Liver (tissue), 9 donors: ENCODE data around the gene LAMB1. TPM values are rescaled to one million over a fixed set of nuclear protein-coding genes. Genes with fewer than 3 reads are reported as not detected.
"Not testable (repeated sequence)": the region's sequence is repeated elsewhere in the genome, so short reads cannot be mapped to it uniquely, and the experiment has no call there.

Experiments
- DNase-seq: peaks from one replicate; pipeline ENCODE4 v3.0.0-alpha.2; 2017; ENCODE audit warnings: low spot score
- H3K27ac ChIP-seq, 2 donors: one replicate each; pipeline ENCODE4 v1.7.0; 2013; ENCODE audit warnings: inconsistent platforms in 2 of 2, low read length in 2 of 2, control low read depth in 1 of 2, low read depth in 1 of 2, mild to moderate bottlenecking in 1 of 2
- H3K27me3 ChIP-seq, 4 donors: one replicate each; pipeline versions ENCODE4 v1.6.1 to v1.7.0; 2013; ENCODE audit warnings: low read length in 3 of 4, inconsistent platforms in 1 of 4, mild to moderate bottlenecking in 1 of 4, moderate library complexity in 1 of 4; ENCODE audit not compliant: control insufficient read depth in 4 of 4, insufficient read depth in 4 of 4
- H3K36me3 ChIP-seq, 4 donors: one replicate each; pipeline versions ENCODE4 v1.6.1 to v1.7.0; 2013; ENCODE audit warnings: low read length in 3 of 4, mild to moderate bottlenecking in 3 of 4, low read depth in 1 of 4, moderate library complexity in 1 of 4; ENCODE audit not compliant: control insufficient read depth in 4 of 4, insufficient read depth in 3 of 4
- H3K4me1 ChIP-seq, 4 donors: one replicate each; pipeline versions ENCODE4 v1.6.1 to v1.7.0; 2013; ENCODE audit warnings: low read length in 3 of 4, mild to moderate bottlenecking in 3 of 4, moderate library complexity in 1 of 4; ENCODE audit not compliant: control insufficient read depth in 4 of 4, insufficient read depth in 4 of 4
- H3K4me3 ChIP-seq, 3 donors: one replicate each; pipeline versions ENCODE4 v1.6.1 to v1.7.0; 2013; ENCODE audit warnings: low read length in 3 of 3, control low read depth in 1 of 3, low read depth in 1 of 3, mild to moderate bottlenecking in 1 of 3
- H3K9ac ChIP-seq, 2 donors: one replicate each; pipeline ENCODE4 v1.7.0; 2013; ENCODE audit warnings: low read length in 2 of 2, mild to moderate bottlenecking in 2 of 2, moderate library complexity in 2 of 2, control low read depth in 1 of 2, low read depth in 1 of 2
- H3K9me3 ChIP-seq, 4 donors: one replicate each; pipeline versions ENCODE4 v1.6.1 to v1.7.0; 2013; ENCODE audit warnings: low read length in 3 of 4; ENCODE audit not compliant: control insufficient read depth in 4 of 4
- EGR1 ChIP-seq, 2 donors: IDR thresholded peaks; 2 replicates each; pipeline ENCODE4 v1.6.1; 2016 to 2018; ENCODE audit warnings: antibody characterized with exemption in 2 of 2, low read depth in 2 of 2
- FOXA1 ChIP-seq: IDR thresholded peaks from 2 replicates; pipeline ENCODE4 v1.6.1; 2016; ENCODE audit warnings: antibody characterized with exemption
- FOXA2 ChIP-seq: IDR thresholded peaks from 2 replicates; pipeline ENCODE4 v1.6.1; 2016; ENCODE audit warnings: antibody characterized with exemption
- HNF4A ChIP-seq, 2 donors: conservative IDR thresholded peaks; 2 replicates each; pipeline ENCODE4 v1.6.1; 2016; ENCODE audit warnings: antibody characterized with exemption in 2 of 2, mild to moderate bottlenecking in 2 of 2
- HNF4G ChIP-seq: IDR thresholded peaks from 2 replicates; pipeline ENCODE4 v1.6.1; 2016; ENCODE audit warnings: antibody characterized with exemption
- JUND ChIP-seq, 2 donors: IDR thresholded peaks; 2 replicates each; pipeline ENCODE4 v1.6.1; 2016; ENCODE audit warnings: antibody characterized with exemption in 2 of 2
- NR2F2 ChIP-seq: IDR thresholded peaks from 2 replicates; pipeline ENCODE4 v1.6.1; 2016; ENCODE audit warnings: antibody characterized with exemption
- RAD21 ChIP-seq, 2 donors: IDR thresholded peaks; 2 replicates each; pipeline ENCODE4 v1.6.1; 2016; ENCODE audit warnings: antibody characterized with exemption in 2 of 2, mild to moderate bottlenecking in 2 of 2
- RXRA ChIP-seq, 2 donors: IDR thresholded peaks; 2 replicates each; pipeline ENCODE4 v1.6.1; 2017 to 2018; ENCODE audit warnings: antibody characterized with exemption in 2 of 2, mild to moderate bottlenecking in 1 of 2
- SP1 ChIP-seq: IDR thresholded peaks from 2 replicates; pipeline ENCODE4 v1.6.1; 2018; ENCODE audit warnings: antibody characterized with exemption, mild to moderate bottlenecking
- TAF1 ChIP-seq: conservative IDR thresholded peaks from 2 replicates; pipeline ENCODE4 v1.6.1; 2016; ENCODE audit warnings: antibody characterized with exemption, mild to moderate bottlenecking
- YY1 ChIP-seq: IDR thresholded peaks from 2 replicates; pipeline ENCODE4 v1.6.1; 2016; ENCODE audit warnings: antibody characterized with exemption, mild to moderate bottlenecking
- WGBS: extraction: QIAGEN DNeasy Blood & Tissue Kit; methylation state at CpG from one replicate; pipeline ENCODE4 v1.1.7; 2013; 5-methylcytosine and 5-hydroxymethylcytosine counted together
- polyA plus RNA-seq, 2 donors: library from polyadenylated mRNA; stranded (reverse) in 1 of 2; unstranded in 1 of 2; fragments of 200-250 nt in 1 of 2; fragments of >200 nt in 1 of 2; fragmentation: Nextera tagmentation in 1 of 2; extraction: Ambion mirVana in 1 of 2; gene quantifications; one replicate each; pipeline versions ENCODE4 v1.2.1 to v1.2.3, GENCODE V29; 2013 to 2015
- total RNA-seq, 2 donors: library from RNA; depleted of rRNA; stranded (reverse); fragments of >200 nt; gene quantifications; one replicate each; pipeline ENCODE4 v1.2.3, GENCODE V29; 2014
- TF ChIP-seq, protein P1 (sequence below): fragments of 150-350 bp; IDR thresholded peaks from 2 replicates; pipeline ENCODE4 v1.5.1; 2017; ENCODE audit warnings: improper control_type of control experiment, low read depth, low read length; ENCODE audit not compliant: missing input control
- TF ChIP-seq, protein P2 (sequence below): IDR thresholded peaks from 2 replicates; pipeline ENCODE4 v1.6.1; 2016; ENCODE audit warnings: antibody characterized with exemption
- TF ChIP-seq, protein P3 (sequence below): IDR thresholded peaks from 2 replicates; pipeline ENCODE4 v1.6.1; 2016; ENCODE audit warnings: antibody characterized with exemption
- TF ChIP-seq, protein P4 (sequence below): IDR thresholded peaks from 2 replicates; pipeline ENCODE4 v1.6.1; 2016; ENCODE audit warnings: antibody characterized with exemption, mild to moderate bottlenecking
- TF ChIP-seq, protein P5 (sequence below): IDR thresholded peaks from 2 replicates; pipeline ENCODE4 v1.6.1; 2016; ENCODE audit warnings: antibody characterized with exemption
- donor health status: healthy.
- donor health status: healthy.
- donor health status: healthy.
- donor health status: healthy.
- donor health status: healthy.

The LAMB1 gene
- total and polyA plus RNA-seq, 4 donors = 12.6 to 63.1 (median 25.8) TPM

DNA sequence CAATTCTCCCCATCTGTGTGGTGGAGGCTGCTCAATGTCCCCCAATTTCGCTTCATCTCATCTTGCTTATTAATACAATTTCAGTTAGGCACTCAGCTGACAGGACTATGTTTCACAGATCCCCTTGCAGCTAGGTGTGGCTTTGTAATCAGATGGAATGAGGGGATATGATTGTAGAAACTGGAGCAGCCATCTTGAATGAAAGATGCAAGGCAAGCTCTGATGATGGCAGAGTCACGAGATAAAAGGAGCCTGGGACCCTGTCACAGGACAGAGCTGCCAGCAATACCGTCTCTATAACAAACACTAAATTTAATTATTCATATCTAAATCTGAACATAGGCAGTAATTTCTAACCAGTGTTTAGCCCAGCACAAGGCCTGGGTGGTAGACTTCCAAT, 113.0 kb downstream of the LAMB1 start:
- DNase-seq = no peak
- 63% methylated on average over 3 of the region's 3 CpGs for WGBS
- peaks cover 2 to 22% (median 14%) of the 10 kb centered on the region in 4 donors for H3K4me1 ChIP-seq
- no peaks in the 10 kb centered on the region for H3K9me3 ChIP-seq
- TF ChIP-seq HNF4A (conservative IDR thresholded peaks at IDR 0.05) = no peak
- TF ChIP-seq, protein P1, sequence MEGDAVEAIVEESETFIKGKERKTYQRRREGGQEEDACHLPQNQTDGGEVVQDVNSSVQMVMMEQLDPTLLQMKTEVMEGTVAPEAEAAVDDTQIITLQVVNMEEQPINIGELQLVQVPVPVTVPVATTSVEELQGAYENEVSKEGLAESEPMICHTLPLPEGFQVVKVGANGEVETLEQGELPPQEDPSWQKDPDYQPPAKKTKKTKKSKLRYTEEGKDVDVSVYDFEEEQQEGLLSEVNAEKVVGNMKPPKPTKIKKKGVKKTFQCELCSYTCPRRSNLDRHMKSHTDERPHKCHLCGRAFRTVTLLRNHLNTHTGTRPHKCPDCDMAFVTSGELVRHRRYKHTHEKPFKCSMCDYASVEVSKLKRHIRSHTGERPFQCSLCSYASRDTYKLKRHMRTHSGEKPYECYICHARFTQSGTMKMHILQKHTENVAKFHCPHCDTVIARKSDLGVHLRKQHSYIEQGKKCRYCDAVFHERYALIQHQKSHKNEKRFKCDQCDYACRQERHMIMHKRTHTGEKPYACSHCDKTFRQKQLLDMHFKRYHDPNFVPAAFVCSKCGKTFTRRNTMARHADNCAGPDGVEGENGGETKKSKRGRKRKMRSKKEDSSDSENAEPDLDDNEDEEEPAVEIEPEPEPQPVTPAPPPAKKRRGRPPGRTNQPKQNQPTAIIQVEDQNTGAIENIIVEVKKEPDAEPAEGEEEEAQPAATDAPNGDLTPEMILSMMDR = no peak
- TF ChIP-seq, protein P2, sequence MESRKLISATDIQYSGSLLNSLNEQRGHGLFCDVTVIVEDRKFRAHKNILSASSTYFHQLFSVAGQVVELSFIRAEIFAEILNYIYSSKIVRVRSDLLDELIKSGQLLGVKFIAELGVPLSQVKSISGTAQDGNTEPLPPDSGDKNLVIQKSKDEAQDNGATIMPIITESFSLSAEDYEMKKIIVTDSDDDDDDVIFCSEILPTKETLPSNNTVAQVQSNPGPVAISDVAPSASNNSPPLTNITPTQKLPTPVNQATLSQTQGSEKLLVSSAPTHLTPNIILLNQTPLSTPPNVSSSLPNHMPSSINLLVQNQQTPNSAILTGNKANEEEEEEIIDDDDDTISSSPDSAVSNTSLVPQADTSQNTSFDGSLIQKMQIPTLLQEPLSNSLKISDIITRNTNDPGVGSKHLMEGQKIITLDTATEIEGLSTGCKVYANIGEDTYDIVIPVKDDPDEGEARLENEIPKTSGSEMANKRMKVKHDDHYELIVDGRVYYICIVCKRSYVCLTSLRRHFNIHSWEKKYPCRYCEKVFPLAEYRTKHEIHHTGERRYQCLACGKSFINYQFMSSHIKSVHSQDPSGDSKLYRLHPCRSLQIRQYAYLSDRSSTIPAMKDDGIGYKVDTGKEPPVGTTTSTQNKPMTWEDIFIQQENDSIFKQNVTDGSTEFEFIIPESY = no peak
- TF ChIP-seq JUND (IDR thresholded peaks at IDR 0.05) = no peak
- no peak for TF ChIP-seq EGR1 (IDR thresholded peaks at IDR 0.05; ENCODE audit: low read depth in 2 of 2)
- TF ChIP-seq NR2F2 = no peak
- no peak for TF ChIP-seq YY1
- TF ChIP-seq RAD21 (IDR thresholded peaks at IDR 0.05) = no peak
- TF ChIP-seq HNF4G = no peak
- no peak overlapping the region for H3K9ac ChIP-seq
- peaks cover 0 to 3% (median 0%) of the 10 kb centered on the region in 4 donors for H3K27me3 ChIP-seq
- peak overlapping the region in 1 of 2 donors; percentile 97 for H3K27ac ChIP-seq
- peaks cover 0 to 9% (median 6%) of the 10 kb centered on the region in 4 donors for H3K36me3 ChIP-seq
- no peak overlapping the region for H3K4me3 ChIP-seq

DNA sequence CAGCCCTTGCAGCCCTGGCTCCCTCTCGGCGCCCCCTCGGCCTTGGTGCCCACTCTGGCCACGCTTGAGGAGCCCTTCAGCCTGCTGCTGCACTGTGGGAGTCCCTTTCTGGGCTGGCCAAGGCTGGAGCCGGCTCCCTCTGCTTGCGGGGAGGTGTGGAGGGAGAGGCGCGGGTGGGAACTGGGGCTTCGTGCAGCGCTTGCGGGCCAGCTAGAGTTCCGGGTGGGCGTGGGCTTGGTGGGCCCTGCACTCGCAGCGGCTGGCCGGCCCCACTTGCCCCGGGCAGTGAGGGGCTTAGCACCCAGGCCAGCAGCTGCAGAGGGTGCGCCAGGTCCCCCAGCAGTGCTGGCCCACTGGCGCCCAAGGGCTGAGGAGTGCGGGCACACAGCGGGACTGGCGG, 115.1 kb downstream of the LAMB1 start:
- H3K4me3 ChIP-seq, H3K27ac ChIP-seq, H3K27me3 ChIP-seq, H3K36me3 ChIP-seq, H3K9ac ChIP-seq, H3K9me3 ChIP-seq, DNase-seq: not testable (repeated sequence)
- peaks cover 0 to 13% (median 9%) of the 10 kb centered on the region in 4 donors for H3K4me1 ChIP-seq
- WGBS = 96% methylated on average over 22 of the region's 22 CpGs

DNA sequence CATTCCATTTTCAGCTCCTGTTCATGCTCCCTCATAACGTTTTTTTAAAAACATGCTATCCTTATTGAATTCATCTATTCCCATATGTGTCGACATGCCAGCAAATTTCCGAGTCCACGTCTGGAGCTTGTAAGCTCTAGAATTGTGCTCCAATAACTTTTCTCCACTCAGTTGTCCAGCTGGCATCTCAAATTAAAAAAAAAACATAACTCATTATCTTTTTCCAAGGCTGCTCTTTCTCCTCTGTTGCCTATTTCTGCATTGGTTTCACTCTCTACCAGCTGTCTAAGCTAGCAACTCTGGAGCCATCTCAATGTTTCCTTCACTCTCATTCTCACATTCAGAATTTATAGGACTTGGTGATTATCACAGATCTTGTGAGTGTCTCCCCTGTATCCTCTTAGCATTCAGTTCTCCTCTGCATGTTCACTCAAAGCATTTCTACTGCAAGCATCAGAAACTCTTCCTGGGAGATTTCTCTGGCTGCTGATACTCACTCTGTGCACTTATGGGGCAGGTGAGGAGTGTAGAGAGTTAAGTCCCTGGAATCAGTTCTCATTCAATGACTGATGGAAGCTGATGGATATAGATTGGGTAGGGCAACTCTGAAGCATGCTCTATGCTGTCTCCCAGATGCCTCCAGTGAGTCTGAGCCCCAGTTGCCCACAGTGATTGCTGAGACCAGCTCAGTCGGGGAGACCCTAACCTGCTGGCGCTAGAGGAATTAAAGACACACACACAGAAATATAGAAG, 118.7 kb downstream of the LAMB1 start:
- no peak overlapping the region for H3K27ac ChIP-seq
- no peak for DNase-seq
- no peak overlapping the region for H3K4me3 ChIP-seq
- H3K9ac ChIP-seq = no peak overlapping the region
- no peaks in the 10 kb centered on the region for H3K36me3 ChIP-seq
- peaks cover 0 to 1% (median 0%) of the 10 kb centered on the region in 4 donors for H3K4me1 ChIP-seq
- no peaks in the 10 kb centered on the region for H3K9me3 ChIP-seq
- WGBS = 80% methylated on average over 6 of the region's 6 CpGs
- H3K27me3 ChIP-seq = peaks cover 0 to 3% (median 0%) of the 10 kb centered on the region in 4 donors
- TF ChIP-seq FOXA1 = no peak
- TF ChIP-seq, protein P3, sequence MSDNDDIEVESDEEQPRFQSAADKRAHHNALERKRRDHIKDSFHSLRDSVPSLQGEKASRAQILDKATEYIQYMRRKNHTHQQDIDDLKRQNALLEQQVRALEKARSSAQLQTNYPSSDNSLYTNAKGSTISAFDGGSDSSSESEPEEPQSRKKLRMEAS = no peak
- TF ChIP-seq RXRA (IDR thresholded peaks at IDR 0.05) = no peak
- no peak for TF ChIP-seq HNF4G
- TF ChIP-seq, protein P2 = no peak
- TF ChIP-seq YY1 = no peak
- TF ChIP-seq SP1 = no peak
- TF ChIP-seq TAF1 = no peak
- TF ChIP-seq, protein P4, sequence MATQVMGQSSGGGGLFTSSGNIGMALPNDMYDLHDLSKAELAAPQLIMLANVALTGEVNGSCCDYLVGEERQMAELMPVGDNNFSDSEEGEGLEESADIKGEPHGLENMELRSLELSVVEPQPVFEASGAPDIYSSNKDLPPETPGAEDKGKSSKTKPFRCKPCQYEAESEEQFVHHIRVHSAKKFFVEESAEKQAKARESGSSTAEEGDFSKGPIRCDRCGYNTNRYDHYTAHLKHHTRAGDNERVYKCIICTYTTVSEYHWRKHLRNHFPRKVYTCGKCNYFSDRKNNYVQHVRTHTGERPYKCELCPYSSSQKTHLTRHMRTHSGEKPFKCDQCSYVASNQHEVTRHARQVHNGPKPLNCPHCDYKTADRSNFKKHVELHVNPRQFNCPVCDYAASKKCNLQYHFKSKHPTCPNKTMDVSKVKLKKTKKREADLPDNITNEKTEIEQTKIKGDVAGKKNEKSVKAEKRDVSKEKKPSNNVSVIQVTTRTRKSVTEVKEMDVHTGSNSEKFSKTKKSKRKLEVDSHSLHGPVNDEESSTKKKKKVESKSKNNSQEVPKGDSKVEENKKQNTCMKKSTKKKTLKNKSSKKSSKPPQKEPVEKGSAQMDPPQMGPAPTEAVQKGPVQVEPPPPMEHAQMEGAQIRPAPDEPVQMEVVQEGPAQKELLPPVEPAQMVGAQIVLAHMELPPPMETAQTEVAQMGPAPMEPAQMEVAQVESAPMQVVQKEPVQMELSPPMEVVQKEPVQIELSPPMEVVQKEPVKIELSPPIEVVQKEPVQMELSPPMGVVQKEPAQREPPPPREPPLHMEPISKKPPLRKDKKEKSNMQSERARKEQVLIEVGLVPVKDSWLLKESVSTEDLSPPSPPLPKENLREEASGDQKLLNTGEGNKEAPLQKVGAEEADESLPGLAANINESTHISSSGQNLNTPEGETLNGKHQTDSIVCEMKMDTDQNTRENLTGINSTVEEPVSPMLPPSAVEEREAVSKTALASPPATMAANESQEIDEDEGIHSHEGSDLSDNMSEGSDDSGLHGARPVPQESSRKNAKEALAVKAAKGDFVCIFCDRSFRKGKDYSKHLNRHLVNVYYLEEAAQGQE = no peak
- TF ChIP-seq, protein P5, sequence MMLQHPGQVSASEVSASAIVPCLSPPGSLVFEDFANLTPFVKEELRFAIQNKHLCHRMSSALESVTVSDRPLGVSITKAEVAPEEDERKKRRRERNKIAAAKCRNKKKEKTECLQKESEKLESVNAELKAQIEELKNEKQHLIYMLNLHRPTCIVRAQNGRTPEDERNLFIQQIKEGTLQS = no peak
- TF ChIP-seq FOXA2 = no peak
- no peak for TF ChIP-seq JUND (IDR thresholded peaks at IDR 0.05)
- TF ChIP-seq EGR1 (IDR thresholded peaks at IDR 0.05; ENCODE audit: low read depth in 2 of 2) = no peak
- no peak for TF ChIP-seq RAD21 (IDR thresholded peaks at IDR 0.05)
- TF ChIP-seq HNF4A (conservative IDR thresholded peaks at IDR 0.05) = no peak
- TF ChIP-seq NR2F2 = no peak
